GM21619 (cell line): Measurements from ENCODE around the gene ZC3HAV1L.
"Not testable (repeated sequence)": the region's sequence is repeated elsewhere in the genome, so short reads cannot be mapped to it uniquely, and the experiment has no call there.

Experiments
- ATAC-seq: cut with Tn5 transposase; IDR thresholded peaks from one replicate; pipeline ENCODE4 v1.9.1; 2021; ENCODE audit not compliant: unreplicated experiment

Gene ZC3HAV1L

DNA sequence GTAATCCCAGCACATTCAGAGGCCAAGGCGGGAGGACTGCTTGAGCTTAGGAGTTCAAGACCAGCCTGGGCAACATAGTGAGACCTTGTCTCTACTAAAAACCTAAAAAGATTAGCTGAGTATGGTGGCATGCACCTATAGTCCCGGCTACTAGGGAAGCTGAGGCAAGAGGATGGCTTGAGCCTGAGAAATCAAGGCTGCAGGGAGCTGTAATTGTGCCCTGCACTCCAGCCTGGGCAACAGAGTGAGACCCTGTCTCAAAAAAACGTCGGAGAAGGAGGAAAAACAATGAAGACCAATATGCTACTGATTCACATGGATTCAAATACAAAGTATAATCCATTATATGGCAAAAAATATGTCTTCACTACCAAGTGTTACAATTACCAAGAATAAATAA, 13.6 kb downstream of the ZC3HAV1L start:
- no peak for ATAC-seq

DNA sequence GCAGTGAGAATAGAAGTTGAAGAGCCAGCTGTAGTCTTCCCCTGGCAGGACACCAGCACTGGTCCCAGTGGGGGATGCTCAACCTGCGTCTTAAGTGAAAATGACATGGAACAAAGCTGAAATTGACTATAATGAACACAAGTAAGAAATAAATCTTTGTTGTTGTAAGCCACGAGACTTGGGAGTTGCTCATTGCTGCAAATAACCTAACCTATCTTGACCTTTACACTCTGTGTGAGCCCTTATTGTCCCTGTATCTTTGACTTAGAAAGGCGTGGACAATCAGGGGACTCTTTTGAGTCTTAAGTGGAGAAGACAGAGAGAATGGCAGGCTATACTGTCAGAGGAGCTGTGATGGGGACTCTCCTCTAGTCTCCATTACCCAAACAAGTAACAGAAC, 16.9 kb downstream of the ZC3HAV1L start:
- no peak for ATAC-seq

DNA sequence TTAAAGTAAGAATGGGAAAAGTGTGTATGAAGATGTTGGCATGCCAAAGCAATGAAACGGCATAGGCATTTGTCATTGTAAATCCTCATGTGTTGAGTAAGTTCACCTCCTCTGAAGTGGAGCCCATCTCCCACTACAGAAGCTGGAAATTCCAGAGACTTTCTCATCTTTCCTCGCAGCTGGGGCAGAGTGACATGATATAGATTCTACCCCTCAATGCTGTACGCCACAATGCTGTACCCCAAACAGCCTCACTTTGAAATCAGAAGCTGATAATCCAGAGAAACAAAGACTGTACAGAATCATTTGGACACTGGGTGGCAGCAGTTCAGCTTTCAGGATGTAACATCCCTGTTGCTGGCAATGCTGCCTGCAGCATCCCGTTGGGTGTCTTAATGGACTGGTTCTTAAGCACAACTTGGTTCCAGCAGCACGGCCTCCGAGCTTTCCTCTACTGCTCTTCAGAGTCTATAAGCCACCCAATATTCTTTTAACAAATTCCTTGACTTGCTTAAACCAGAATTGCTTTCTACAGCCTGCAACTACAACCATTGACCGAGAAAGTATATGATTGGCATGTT, 18.8 kb downstream of the ZC3HAV1L start:
- ATAC-seq: peak; percentile 92

DNA sequence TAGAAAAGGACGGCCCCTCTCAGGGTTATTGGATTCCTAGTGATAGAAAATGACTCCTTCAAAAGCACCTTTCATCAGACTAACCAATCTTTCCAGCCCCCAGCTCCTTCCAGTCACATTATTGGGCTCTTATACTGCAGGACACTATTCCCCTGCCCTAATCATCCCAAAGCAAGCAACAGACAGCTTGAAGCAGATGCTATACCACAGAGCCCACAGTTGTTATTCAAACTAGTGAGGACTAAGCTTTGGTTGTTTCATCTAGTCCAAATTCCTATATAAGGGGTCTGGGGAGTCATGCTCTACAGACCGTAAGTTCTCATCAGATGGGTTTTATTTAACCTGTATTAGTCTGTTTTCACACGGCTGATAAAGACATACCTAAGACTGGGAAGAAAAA, 24.5 kb downstream of the ZC3HAV1L start:
- no peak for ATAC-seq

DNA sequence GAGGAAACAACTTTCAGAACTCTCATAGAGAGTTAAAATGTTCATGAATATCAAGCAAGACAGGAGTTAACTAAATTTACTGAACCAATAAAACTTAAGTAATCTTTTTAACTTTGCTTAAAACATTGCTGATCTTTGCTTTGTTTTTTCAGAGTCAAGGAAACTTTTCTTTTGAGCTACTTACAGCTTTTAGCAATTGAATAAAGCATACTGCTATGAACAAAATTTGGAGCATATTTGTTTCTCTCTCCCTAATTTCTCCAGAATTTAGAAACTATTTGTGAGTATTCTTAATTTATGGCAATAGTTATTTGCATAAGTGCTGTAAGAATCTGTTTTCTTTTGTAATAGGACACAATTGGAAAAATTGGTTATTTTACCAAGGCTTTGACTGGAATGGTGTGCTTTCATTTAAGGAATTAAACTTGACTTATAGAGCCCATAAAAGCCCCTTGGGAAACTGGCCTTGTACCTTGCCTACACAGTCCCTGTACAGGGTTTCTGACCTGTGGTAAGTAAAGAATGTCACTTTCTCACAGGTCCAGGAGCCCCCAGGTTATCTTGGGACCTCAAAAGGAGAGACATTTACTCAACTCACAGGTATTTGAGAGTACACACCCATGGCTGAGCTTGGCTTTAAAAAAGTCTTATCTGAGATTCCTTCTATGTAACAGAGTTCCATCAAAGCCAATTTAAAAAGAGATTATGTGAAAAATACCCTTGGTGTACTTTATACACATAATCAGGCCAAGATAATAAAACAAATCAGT, 31.3 kb downstream of the ZC3HAV1L start:
- ATAC-seq: no peak

DNA sequence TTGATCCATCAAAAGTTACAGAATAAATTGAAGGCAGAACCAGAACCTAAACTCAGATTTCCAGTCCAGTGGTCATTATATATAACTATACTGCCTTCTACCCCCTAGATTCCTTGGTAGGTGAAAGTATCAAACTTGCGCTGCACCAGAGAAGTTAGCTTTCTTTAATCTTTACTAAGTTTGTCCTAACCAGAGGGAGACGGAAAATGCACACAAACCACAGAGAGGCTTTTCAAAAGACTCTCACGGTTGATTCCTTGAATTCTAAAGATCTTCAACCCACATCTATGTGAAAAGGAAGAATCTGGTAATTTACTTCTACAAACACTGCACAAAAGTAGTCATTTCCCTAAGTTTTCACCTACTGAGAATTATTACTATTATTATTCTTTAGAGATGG, 36.4 kb downstream of the ZC3HAV1L start:
- ATAC-seq: no peak

DNA sequence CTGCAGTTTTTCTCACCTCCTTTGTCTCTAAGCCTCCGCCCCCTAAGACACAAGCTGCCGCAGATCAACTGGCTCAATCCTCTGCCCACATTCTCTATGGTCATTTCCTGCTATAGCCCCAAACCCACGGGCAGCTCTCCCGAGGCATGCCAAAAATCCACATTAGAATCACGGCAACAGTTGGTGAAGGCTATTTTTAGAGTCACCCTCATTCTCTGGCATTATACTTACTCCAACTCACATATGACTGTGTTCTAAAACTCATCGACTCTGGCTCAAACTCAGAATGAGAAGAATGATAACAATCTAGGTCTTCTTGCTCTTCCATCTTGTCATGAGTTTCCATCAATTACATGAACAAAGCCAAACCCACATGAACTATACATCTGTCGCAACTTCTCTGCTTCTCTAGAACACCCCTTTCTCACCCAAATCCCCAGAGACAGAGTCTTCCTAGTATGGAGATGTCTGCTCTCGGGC, 43.8 kb downstream of the ZC3HAV1L start:
- ATAC-seq: no peak

DNA sequence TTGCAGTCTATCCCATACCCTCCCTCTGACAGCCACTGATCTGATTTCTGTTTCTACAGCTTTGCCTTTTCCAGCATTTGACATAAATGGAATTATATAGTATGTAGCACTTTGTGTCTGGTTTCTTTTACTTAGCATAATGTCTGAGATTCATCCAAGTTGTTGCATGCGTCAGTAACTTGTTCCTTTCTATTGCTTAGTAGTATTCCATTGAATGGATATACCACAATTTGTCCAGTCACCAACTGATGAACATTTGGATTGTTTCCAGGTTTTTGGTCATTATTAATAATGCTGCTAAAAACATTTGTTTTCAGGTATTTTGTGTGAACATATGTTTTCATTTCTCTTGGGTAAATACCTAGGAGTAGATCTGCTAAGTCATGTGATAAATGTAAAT, 48.2 kb downstream of the ZC3HAV1L start:
- no peak for ATAC-seq

DNA sequence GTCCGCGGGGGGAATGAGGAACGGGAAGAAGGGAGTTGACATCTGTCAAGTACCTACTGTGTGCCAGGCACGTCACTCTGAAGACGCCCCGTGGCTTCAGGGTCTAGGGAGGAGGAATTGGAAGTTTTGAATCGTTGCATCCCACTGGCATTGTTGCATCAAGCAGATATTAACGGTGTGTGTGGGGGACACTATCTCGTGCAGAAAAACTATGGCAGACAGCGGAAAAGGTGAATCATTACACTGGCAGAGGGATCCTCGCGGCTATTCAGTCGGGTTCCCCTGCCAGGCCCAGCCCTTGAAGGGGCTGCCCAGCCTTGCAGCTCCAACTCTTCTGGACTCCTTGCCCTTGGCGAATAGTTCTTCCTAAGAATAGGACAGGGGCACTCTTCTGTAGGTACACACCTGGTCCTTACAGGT, 53.6 kb downstream of the ZC3HAV1L start:
- ATAC-seq: no peak

DNA sequence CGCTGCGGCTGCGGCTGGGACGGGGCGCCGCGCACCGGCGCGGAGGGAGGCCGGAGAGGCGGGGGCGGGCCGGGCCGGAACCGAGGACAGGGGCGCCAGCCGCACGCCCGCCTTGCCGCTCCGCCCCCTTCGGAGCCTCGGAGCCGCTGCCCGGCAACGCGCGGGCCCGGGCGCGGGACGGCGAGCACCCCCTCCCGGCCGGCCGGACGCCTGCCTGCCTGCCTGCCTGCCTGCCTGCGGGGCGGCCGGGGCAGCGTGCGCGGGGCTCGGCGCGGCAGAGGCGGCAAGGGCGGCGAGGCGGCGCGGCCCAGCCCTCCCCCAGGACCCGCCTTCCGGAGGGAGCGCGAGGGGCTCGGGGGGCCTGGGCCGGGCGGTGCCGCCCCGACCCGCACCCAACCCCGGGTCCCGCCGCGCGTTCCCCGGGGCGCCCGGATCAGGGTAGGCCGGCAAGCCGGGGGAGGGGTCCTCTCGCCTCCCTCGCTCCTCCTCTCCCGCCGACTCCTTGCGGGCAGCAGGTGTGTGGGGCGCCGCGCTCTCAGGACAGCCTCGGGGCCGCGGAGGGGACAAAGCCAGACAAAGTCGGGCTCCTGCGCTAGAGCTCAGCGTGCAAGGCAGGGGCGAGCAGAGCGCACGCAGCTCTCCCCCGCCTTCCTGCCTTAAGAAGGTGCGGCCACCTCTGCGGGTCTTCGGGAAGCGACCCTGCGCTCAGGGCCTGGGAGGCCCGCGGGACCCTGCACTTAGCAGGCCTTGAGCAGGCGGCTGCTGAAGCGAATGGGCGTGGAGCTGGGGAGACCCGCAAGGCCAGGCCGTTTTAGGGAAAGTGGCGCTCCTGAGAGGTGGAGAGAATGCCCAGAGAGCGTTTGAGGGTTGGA, 54.3 kb downstream of the ZC3HAV1L start, which contains the start of gene KIAA1549:
KIAA1549 (minus strand) TSS at position 58 of the 872 bp plus-strand sequence. CDS start 120 bp downstream, outside the sequence.
- ATAC-seq: peak; percentile 79

DNA sequence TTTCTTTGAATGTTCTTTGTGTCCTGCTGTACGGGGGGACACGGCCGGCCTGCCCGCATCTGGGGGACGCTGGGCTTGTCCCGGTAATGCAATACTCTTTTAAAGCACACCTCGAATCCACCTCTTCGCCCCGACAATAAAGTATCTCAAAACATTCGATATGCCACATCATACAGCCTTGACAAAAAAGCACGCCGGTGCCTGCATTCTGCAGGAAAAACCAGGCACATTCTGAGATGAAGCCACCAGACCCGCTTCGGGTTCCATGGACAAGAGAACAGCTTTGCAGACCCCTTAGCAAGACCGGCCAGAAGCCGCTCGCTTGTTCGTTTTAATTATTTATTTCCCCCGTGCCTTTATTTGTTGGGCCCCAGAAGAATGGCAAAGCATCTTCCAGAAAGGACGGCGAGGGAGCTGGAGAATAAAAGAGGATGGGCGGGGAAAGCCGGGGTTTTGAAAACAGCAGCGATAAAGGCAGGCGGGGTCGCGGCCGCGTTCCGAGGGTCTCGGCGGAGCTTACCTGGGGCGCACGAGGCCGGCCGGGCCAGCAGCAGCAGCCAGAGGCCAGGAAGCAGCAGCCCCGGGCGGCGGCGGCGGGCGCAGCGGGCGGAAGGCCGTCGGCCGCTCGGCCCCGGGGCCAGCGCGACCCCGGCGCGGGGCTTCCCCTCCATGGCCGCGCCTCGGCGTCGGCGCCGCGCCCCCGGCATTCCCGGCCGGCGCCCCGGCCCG, 55.1 kb downstream of the ZC3HAV1L start:
- peak; percentile 46 for ATAC-seq

DNA sequence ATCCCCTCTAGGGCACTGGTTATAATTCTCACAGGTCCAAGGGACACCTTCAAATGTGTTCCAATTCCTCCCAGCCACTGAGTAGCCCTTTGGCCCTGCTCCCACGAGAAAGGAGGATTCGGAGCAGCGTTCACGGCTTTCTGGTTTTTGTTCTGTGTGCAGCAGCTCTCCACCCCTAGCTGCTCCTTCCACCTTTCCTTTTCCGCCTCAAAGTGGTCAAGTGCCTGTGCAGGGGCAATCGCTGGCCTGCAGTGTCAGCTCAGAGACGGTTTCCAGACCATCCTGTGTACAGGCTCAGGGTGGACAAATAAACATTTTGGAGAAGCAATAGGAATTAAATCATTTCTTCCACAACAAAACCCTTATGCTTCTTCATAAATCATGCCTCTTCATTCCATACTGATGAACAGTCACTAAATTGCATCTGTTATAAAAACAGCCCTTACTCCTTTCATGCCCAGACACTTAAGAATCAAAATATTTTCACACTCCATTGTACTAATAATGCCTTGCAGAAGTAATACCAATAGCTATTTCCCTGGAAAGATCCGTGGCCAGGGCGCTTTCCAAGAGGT, 55.8 kb downstream of the ZC3HAV1L start:
- no peak for ATAC-seq

DNA sequence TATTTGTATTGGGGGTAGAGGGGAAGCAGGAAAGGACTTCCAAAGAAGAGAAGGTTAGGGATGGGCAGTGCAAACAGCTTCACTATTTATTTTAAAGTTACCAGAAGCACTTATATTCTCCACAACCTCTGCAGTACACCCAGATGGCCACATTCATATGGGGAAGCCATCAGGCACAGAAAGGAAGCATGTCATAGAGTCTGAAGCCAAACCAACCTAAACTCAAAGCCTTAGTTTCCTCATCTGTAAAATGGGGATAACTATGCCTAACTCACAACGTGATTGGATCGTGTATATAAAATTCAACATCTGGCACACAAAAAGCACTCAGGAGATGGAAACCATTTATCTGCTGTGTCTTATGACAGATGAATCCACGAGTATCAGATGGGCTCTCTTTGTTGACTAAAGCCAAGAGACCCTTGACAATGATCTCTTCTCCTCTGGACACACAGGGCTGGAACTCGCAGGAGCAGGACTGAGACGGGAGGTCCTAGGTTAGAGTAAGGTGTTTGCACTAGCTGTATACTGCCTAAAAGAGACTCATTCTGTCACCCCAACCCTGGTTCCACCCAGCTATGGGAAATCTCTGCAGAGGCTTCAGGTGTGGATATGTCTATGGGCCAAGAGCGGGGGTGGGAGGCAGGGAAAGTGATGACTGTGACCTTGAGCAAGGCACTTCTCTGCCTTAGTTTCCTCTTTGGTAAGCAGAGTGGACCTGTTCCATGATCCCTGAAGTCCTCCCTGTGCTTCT, 56.4 kb downstream of the ZC3HAV1L start:
- no peak for ATAC-seq

DNA sequence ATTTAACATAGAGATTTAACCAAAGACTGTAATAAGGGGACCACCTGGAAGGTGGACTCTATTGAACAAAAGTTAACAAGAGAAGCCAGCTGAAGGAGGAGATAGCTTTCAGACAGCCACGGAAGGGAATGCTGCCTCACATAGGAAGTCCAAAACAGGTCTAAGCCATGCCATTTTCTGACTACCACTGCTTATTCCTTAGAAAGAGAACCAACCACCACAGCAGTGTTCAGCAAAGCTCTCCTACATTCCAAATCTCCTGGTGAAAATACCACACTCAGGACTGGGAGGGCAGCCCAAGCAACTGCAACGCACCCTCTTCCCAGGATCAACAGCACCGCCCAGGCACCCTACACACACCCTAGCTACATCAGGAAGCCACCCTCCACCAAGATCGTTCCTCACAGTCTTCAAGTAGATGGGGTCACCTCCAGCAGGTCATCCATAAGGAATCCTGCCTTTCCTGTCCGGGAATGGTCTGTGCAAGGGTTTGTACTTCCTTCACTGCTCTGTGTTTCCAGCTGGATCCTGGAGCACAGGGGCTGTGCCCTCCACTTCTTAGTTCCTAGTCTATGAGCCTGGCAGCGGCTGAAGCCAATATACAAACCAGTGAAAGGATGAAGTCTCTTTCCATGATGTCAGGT, 57.2 kb downstream of the ZC3HAV1L start:
- no peak for ATAC-seq

DNA sequence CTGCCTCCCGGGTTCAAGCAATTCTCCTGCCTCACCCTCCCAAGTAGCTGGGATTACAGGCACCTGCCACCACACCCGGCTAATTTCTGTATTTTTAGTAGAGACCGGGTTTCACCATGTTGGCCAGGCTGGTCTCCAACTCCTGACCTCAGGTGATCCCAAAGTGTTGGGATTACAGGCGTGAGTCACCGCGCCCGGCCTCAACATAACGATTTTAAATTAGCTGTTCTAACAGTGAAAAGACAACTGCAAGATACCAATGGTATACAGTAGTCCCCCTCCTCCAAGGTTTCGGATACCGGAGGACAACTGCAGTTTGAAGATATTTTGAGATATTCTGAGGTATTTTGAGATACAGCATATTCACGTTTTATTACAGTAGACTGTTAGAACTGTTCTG, 59.7 kb downstream of the ZC3HAV1L start:
- not testable (repeated sequence) for ATAC-seq
